SK-N-SH (cell line): ENCODE measurements around the gene TMA7.

Experiments
- CTCF ChIP-seq: fragments of 200-600 bp; sonication (generic); IDR thresholded peaks from 2 replicates; pipeline ENCODE4 v1.6.1; 2017; ENCODE audit warnings: antibody characterized with exemption, mild to moderate bottlenecking, moderate library complexity
- EP300 ChIP-seq, 2 experiments: IDR thresholded peaks; 2 replicates each; pipeline versions ENCODE4 v1.4.0 to v1.6.1; 2012; ENCODE audit warnings: borderline replicate concordance in 1 of 2, low read depth in 1 of 2, low read length in 1 of 2
- FOSL2 ChIP-seq: IDR thresholded peaks from 2 replicates; pipeline ENCODE4 v1.4.0; 2012; ENCODE audit warnings: low read depth, mild to moderate bottlenecking, moderate library complexity, borderline replicate concordance
- GABPA ChIP-seq: IDR thresholded peaks from 2 replicates; pipeline ENCODE4 v1.4.0; 2012; ENCODE audit warnings: low read depth, mild to moderate bottlenecking
- JUND ChIP-seq: IDR thresholded peaks from 2 replicates; pipeline ENCODE4 v1.4.0; 2012
- MAX ChIP-seq: IDR thresholded peaks from 2 replicates; pipeline ENCODE4 v1.4.0; 2012; ENCODE audit warnings: low read depth
- MXI1 ChIP-seq: IDR thresholded peaks from 2 replicates; pipeline ENCODE4 v1.6.1; 2012; ENCODE audit warnings: mild to moderate bottlenecking, low read depth, low read length, improper control_type of control experiment
- NRF1 ChIP-seq: IDR thresholded peaks from 2 replicates; pipeline ENCODE4 v1.6.1; 2012; ENCODE audit warnings: low read depth, mild to moderate bottlenecking, low read length
- POLR2AphosphoS5 ChIP-seq: IDR thresholded peaks from 2 replicates; pipeline ENCODE4 v1.6.1; 2012; ENCODE audit warnings: low read depth, low read length
- REST ChIP-seq: IDR thresholded peaks from 2 replicates; pipeline ENCODE4 v1.6.1; 2012; ENCODE audit warnings: mild to moderate bottlenecking, low read depth, low read length, moderate library complexity
- SMC3 ChIP-seq: IDR thresholded peaks from 2 replicates; pipeline ENCODE4 v1.6.1; 2012; ENCODE audit warnings: low read depth, low read length, improper control_type of control experiment
- TAF1 ChIP-seq: IDR thresholded peaks from 2 replicates; pipeline ENCODE4 v1.6.1; 2012; ENCODE audit warnings: low read depth, mild to moderate bottlenecking, low read length, moderate library complexity, borderline replicate concordance
- ZBTB33 ChIP-seq: IDR thresholded peaks from 2 replicates; pipeline ENCODE4 v1.4.0; 2012; ENCODE audit warnings: low read depth, borderline replicate concordance

- TF ChIP-seq CTCF: no peak
- TF ChIP-seq TAF1: no peak
- TF ChIP-seq EP300 (IDR thresholded peaks at IDR 0.05; ENCODE audit: borderline replicate concordance in 1 of 2, low read depth in 1 of 2, low read length in 1 of 2): no peak
- TF ChIP-seq SMC3: no peak
- no peak for TF ChIP-seq JUND
- TF ChIP-seq POLR2AphosphoS5: no peak
- no peak for TF ChIP-seq MXI1
- TF ChIP-seq FOSL2: no peak
- no peak for TF ChIP-seq REST
- TF ChIP-seq MAX: no peak
- TF ChIP-seq NRF1: no peak
- TF ChIP-seq GABPA: no peak
- no peak for TF ChIP-seq ZBTB33
These were observed 30.2 kb downstream of the TMA7 start for GRCh38 chr3:48470286-48470685.
